ENCODE data around the gene GLYATL2. TPM values are rescaled to one million over a fixed set of nuclear protein-coding genes. Genes with fewer than 3 reads are reported as not detected.

Gene GLYATL2, protein sequence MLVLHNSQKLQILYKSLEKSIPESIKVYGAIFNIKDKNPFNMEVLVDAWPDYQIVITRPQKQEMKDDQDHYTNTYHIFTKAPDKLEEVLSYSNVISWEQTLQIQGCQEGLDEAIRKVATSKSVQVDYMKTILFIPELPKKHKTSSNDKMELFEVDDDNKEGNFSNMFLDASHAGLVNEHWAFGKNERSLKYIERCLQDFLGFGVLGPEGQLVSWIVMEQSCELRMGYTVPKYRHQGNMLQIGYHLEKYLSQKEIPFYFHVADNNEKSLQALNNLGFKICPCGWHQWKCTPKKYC
- 0.08 TPM in 2 replicates for polyA plus RNA-seq (2011; rRNA removed)
- not detected in 2 replicates for polyA plus RNA-seq (2012; cell fraction: cytosol; rRNA removed)
- polyA plus RNA-seq (2012; cell fraction: nucleus; rRNA removed) = not detected in 2 replicates
- 0.05 TPM in 1 of 3 replicates, not detected in the others for polyA plus RNA-seq (2017; fragmentation: RNase III; extraction: RNeasy Plus Mini Kit Qiagen cat#74134 plus additional on column Dnase treatment)
- polyA minus RNA-seq (2011; rRNA and poly(A)+ RNA removed) = not detected in 2 replicates

GRCh38 chr11:58844361-58845005 lies at the start of gene GLYATL2:
Gene GLYATL2 (minus strand): TSS chr11:58844704. CDS start chr11:58839612, 5,092 bp downstream.
- FAIRE-seq = no peak
- TF ChIP-seq SREBF2 (IDR thresholded peaks at IDR 0.05) (no peak), RARB (CRISPR knock-in tag; IDR thresholded peaks at IDR 0.05) (no peak), NFE2L2 (conservative IDR thresholded peaks at IDR 0.05; ENCODE audit: low read length) (no peak), NR3C1 (IDR thresholded peaks at IDR 0.05) (no peak), HDAC2 (IDR thresholded peaks at IDR 0.05) (no peak), RFX5 (IDR thresholded peaks at IDR 0.05) (no peak), MAX (IDR thresholded peaks at IDR 0.05) (no peak), MYC (IDR thresholded peaks at IDR 0.05; ENCODE audit: borderline replicate concordance, low read length) (no peak)
- TF ChIP-seq, protein P1, sequence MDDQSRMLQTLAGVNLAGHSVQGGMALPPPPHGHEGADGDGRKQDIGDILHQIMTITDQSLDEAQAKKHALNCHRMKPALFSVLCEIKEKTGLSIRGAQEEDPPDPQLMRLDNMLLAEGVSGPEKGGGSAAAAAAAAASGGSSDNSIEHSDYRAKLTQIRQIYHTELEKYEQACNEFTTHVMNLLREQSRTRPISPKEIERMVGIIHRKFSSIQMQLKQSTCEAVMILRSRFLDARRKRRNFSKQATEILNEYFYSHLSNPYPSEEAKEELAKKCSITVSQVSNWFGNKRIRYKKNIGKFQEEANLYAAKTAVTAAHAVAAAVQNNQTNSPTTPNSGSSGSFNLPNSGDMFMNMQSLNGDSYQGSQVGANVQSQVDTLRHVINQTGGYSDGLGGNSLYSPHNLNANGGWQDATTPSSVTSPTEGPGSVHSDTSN (IDR thresholded peaks at IDR 0.05) = no peak
- WGBS (ENCODE audit: missing lambda C conversion rate) = 0% methylated on average over 3 of the region's 3 CpGs
- POLR2A ChIA-PET = no interaction called here
- H3K9me3 ChIP-seq = no peaks in the 10 kb centered on the region
- H3K27ac ChIP-seq = no peak within 1 kb of the TSS
- no peak within 1 kb of the TSS for H3K4me2 ChIP-seq
- no peak for DNase-seq (ENCODE audit: low read depth in 1 of 2, low spot score in 1 of 2)
- CTCF ChIA-PET = no interaction called here
- no peaks in the 10 kb centered on the region for H3K4me1 ChIP-seq
- H3K4me3 ChIP-seq = no peak within 1 kb of the TSS
- ATAC-seq = no peak

DNA sequence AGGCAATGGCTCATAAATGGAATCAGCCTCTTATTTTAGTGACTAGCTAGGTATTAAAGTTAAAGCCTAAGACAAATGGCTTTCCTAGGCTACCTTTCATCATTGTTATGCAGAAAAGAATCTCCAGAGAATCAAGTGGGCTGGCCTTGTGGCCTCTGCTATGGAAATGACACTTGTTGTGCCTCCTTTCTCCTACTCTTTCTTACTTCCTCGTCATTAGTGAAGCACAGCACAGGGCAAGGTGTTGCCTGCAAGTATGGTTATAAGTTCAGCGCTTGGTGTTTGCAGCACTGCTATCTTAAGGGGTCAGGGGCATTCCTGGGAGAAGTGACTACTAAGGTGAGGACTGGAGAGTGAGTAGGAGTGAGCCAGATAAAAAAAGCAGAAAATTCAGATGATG lies 49.4 kb upstream of the GLYATL2 start:
- ChIA-PET CTCF (interaction anchor here (0.9 kb wide), 1 partner anchor 242 kb away, joined by 4 read pairs; no protein-coding TSS in a partner anchor), POLR2A (no interaction called here)
- DNase-seq (ENCODE audit: low read depth in 1 of 2, low spot score in 1 of 2) (no peak), FAIRE-seq (no peak), ATAC-seq (no peak)
- no peaks in the 10 kb centered on the region for H3K9me3 ChIP-seq
- no peak overlapping the region for H3K4me3 ChIP-seq
- 17% methylated on average over 2 of the region's 2 CpGs for WGBS (ENCODE audit: missing lambda C conversion rate)
- H3K4me2 ChIP-seq = no peak overlapping the region
- no peaks in the 10 kb centered on the region for H3K4me1 ChIP-seq
- no peak overlapping the region for H3K27ac ChIP-seq
- TF ChIP-seq REST (IDR thresholded peaks at IDR 0.05) = no peak
- TF ChIP-seq POLR2A (IDR thresholded peaks at IDR 0.05; ENCODE audit: low read length) = no peak
- no peak for TF ChIP-seq MYC (IDR thresholded peaks at IDR 0.05; ENCODE audit: borderline replicate concordance, low read length)
- no peak for TF ChIP-seq RARB (CRISPR knock-in tag; IDR thresholded peaks at IDR 0.05)
- TF ChIP-seq CEBPB (IDR thresholded peaks at IDR 0.05) = no peak
- TF ChIP-seq CTCF (IDR thresholded peaks at IDR 0.05) = no peak

- ChIA-PET CTCF (no interaction called here), POLR2A (no interaction called here)
- Histone ChIP-seq H3K9me3 (no peaks in the 10 kb centered on the region), H3K4me2 (no peak overlapping the region), H3K4me1 (no peaks in the 10 kb centered on the region), H3K4me3 (no peak overlapping the region), H3K27ac (no peak overlapping the region)
- FAIRE-seq (no peak), DNase-seq (ENCODE audit: low read depth in 1 of 2, low spot score in 1 of 2) (no peak), ATAC-seq (no peak)
- TF ChIP-seq, protein P2, sequence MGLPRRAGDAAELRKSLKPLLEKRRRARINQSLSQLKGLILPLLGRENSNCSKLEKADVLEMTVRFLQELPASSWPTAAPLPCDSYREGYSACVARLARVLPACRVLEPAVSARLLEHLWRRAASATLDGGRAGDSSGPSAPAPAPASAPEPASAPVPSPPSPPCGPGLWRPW (IDR thresholded peaks at IDR 0.05) = peak; percentile 10; the same call in 1 of the 2 replicates
- no peak for TF ChIP-seq RNF2 (IDR thresholded peaks at IDR 0.05; ENCODE audit: borderline replicate concordance, low read depth)
- no peak for TF ChIP-seq NPAS2 (CRISPR knock-in tag; IDR thresholded peaks at IDR 0.05; ENCODE audit: borderline replicate concordance)
- 0 out of 4 replicates have a peak, but pooled peaks of 1 of the 2 experiments have one; percentile 15 for TF ChIP-seq CEBPB (IDR thresholded peaks at IDR 0.05)
- no peak for TF ChIP-seq EHMT2 (IDR thresholded peaks at IDR 0.05; ENCODE audit: low read depth)
- TF ChIP-seq GATA3 (IDR thresholded peaks at IDR 0.05; ENCODE audit: borderline replicate concordance) = no peak
Measured at GRCh38 chr11:58888579-58888978, 44.1 kb upstream of the GLYATL2 start.

Data from A549 (cell line).